Progenitor cell of endocrine pancreas (in vitro differentiated cells): Measurements from ENCODE around the gene THADA. TPM values are rescaled to one million over a fixed set of nuclear protein-coding genes. Genes with fewer than 3 reads are reported as not detected.

Source experiments
- DNase-seq: peaks from one replicate; pipeline ENCODE4 v3.0.0; 2021; ENCODE audit warnings: low spot score; ENCODE audit not compliant: unreplicated experiment
- H3K27ac Mint-ChIP-seq: 2 replicates; pipeline ENCODE4 v1.8.0; 2021; ENCODE audit warnings: mild to moderate bottlenecking, moderate library complexity, mixed read lengths
- H3K27me3 Mint-ChIP-seq: 2 replicates; pipeline ENCODE4 v1.8.0; 2021; ENCODE audit warnings: mixed read lengths
- H3K36me3 Mint-ChIP-seq: 2 replicates; pipeline ENCODE4 v1.8.0; 2022; ENCODE audit warnings: mixed read lengths; ENCODE audit not compliant: insufficient read depth
- H3K4me1 Mint-ChIP-seq: 2 replicates; pipeline ENCODE4 v1.8.0; 2021; ENCODE audit warnings: low read depth, mixed read lengths
- H3K4me3 Mint-ChIP-seq: 2 replicates; pipeline ENCODE4 v1.8.0; 2021; ENCODE audit warnings: low read depth, mild to moderate bottlenecking, moderate library complexity, mixed read lengths
- H3K9me3 Mint-ChIP-seq: 2 replicates; pipeline ENCODE4 v1.8.0; 2021; ENCODE audit warnings: low read depth, mixed read lengths
- CTCF ChIP-seq: fragments of 200-600 bp; sonication (generic); IDR thresholded peaks from one replicate; pipeline ENCODE4 v1.5.0; 2021; ENCODE audit warnings: antibody characterized with exemption, mild to moderate bottlenecking; ENCODE audit not compliant: unreplicated experiment
- total RNA-seq: library from RNA; stranded (reverse); gene quantifications from 2 replicates; pipeline ENCODE4 v1.2.1, GENCODE V29; 2021

Gene THADA
- total RNA-seq, 1 donor from 2014 or later, result 39.4 TPM

GRCh38 chr2:43317680-43318079 is 278.2 kb downstream of the THADA start:
- Mint-ChIP-seq H3K27me3 (no peaks in the 10 kb centered on the region), H3K9me3 (no peaks in the 10 kb centered on the region), H3K4me3 (no peak overlapping the region), H3K27ac (no peak overlapping the region), H3K4me1 (peaks cover 11% of the 10 kb centered on the region), H3K36me3 (peaks cover 2% of the 10 kb centered on the region)
- no peak for TF ChIP-seq CTCF
- DNase-seq, result no peak

- Mint-ChIP-seq H3K27ac (no peak overlapping the region), H3K9me3 (no peaks in the 10 kb centered on the region), H3K27me3 (no peaks in the 10 kb centered on the region), H3K4me1 (peaks cover 16% of the 10 kb centered on the region), H3K36me3 (peaks cover 2% of the 10 kb centered on the region), H3K4me3 (no peak overlapping the region)
- no peak for DNase-seq
- no peak for TF ChIP-seq CTCF
Measured at GRCh38 chr2:43317194-43317593, 278.6 kb downstream of the THADA start.

- no peak overlapping the region for H3K4me3 Mint-ChIP-seq
- TF ChIP-seq CTCF, result no peak
- peaks cover 17% of the 10 kb centered on the region for H3K4me1 Mint-ChIP-seq
- no peaks in the 10 kb centered on the region for H3K9me3 Mint-ChIP-seq
- peaks cover 4% of the 10 kb centered on the region for H3K36me3 Mint-ChIP-seq
- no peak overlapping the region for H3K27ac Mint-ChIP-seq
- no peak for DNase-seq
- H3K27me3 Mint-ChIP-seq, result no peaks in the 10 kb centered on the region
Measured at GRCh38 chr2:43315482-43315881, 280.4 kb downstream of the THADA start.

- Mint-ChIP-seq H3K9me3 (no peaks in the 10 kb centered on the region), H3K27ac (no peak overlapping the region), H3K27me3 (no peaks in the 10 kb centered on the region), H3K4me1 (peaks cover 12% of the 10 kb centered on the region), H3K36me3 (peaks cover 4% of the 10 kb centered on the region), H3K4me3 (no peak overlapping the region)
- TF ChIP-seq CTCF, result no peak
- no peak for DNase-seq
Measured at GRCh38 chr2:43314299-43314927, 281.4 kb downstream of the THADA start.

GRCh38 chr2:43313642-43314017 is 282.2 kb downstream of the THADA start:
- Mint-ChIP-seq H3K27me3 (no peaks in the 10 kb centered on the region), H3K4me3 (no peak overlapping the region), H3K27ac (no peak overlapping the region), H3K4me1 (peaks cover 9% of the 10 kb centered on the region), H3K36me3 (peaks cover 6% of the 10 kb centered on the region), H3K9me3 (no peaks in the 10 kb centered on the region)
- DNase-seq, result no peak
- TF ChIP-seq CTCF, result no peak
